CD4-positive, alpha-beta T cell treated with Interleukin-4 for 1 hour (primary cell): ENCODE data around the gene CFAP100.

ENCODE experiments used
- DNase-seq, 2 donors: peaks; one replicate each; pipeline ENCODE4 v3.0.0-alpha.2; 2020 to 2022

The CFAP100 gene

DNA sequence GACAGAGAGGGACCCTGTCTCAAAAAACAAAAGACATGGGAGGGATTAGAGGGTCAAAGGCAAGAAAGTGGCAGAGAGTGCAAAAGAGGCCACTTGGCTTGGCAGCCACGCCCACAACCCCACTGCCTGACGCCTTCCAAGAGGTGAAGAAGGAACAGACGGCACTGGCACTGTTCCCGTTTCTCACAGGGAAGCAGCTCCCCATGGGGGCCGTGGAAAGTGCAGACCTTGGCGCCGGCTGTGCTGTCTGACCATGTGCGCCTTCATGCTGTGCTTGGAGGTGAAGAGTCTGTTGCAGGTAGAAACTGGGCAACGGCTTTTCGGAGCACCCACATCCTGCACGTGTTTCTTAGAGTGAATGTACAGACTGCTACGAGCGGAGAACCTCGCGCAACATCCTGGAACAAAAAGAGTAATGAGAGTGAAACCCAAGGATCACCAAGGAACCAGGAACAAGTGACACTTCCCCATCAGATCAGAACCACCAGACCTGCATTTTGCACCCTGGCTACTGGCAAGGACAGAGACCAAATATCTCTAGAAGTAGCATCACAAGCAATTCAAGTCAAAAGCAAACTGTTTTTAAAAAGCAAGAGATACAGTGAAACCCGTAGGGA lies 71.3 kb downstream of the CFAP100 start:
- DNase-seq: no peak

DNA sequence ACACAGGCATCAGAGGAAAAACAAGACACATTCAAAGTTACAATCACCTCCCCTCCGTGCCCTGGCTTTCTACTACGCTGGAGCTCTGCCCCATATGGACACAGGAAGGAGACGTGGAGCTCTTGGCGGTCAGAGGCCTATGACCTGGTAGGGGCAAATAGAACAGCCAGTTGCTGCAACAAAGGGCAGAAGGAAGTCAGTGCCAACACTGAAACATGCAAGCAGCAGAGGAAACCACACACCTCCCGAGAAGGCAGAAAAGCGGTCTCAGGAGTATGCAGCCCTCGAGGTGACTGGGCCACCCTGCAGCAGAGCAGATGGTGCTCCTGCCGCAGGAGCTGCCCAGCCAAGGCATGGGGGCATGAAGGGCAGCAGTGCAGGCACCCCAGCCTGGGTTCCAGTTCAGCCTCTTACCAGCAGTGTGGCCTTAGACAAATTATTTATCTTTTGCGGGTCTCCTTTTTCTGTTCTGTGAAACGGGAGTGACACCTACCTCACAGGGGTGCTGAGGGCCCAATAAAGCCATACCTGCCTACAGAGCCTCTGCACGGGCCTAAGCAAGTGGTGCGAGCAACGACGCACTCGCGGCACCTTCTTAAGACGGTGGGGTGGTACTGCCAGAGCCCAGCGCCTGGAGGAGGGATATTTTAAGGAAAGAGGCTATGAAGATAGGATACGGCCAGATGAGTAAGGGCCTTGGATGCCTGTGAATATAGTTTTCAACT lies 72.3 kb downstream of the CFAP100 start:
- no peak for DNase-seq

DNA sequence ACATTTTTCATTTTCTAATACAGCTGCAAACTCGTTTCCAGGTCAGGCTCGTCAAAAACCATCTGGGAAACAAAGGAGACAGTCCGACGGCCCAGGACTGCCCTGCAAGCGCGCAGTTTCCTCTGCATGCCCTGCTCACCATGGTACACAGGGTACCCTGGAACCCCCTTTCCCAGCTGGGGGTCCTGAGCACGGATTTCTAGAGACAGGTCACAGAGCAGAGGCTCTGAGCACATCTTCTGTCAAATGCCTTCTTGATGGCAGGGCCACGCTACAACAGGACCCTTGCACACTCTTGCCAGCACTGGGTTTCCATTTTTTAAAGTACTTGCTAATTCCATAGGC lies 72.9 kb downstream of the CFAP100 start:
- no peak for DNase-seq

DNA sequence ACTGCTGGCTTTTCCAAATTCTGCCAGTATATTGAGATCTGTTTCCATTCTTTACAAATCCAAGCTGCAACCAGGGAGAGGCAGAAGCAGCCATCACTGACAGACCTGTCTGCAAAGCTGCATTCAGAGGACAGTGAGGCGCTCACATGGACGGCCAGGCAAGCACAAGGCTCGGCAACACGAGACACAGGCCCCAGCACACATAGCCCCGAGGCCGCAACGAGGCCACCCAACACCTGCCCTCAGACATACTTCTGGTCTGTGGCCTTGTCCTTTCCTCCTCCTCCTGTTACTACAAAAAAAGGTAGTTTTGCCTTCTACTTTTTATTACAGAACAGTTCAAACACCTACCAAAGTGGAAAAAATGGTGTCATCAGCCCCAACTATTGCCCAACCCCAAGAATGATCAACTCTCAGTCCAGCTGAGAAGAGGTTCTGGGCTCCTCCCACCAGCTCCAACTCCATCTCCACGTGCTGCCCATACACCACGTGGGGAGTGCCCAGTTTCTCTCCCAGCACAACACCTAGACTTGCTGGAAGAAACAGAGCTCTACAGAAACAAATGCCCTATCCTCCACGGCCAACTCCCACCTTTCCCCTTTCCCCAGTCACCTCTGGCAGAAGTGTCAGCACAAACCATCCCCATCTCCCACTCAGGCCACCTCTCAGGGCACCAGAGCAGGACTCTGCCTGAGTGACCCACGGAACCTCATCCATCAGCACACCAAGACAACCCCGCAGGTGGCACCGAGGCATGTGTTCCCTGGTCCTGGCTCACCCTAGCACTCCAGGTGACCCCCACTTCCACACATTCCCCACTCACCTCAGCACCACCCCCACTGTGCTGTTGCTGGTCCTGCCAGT lies 73.6 kb downstream of the CFAP100 start:
- DNase-seq: no peak

DNA sequence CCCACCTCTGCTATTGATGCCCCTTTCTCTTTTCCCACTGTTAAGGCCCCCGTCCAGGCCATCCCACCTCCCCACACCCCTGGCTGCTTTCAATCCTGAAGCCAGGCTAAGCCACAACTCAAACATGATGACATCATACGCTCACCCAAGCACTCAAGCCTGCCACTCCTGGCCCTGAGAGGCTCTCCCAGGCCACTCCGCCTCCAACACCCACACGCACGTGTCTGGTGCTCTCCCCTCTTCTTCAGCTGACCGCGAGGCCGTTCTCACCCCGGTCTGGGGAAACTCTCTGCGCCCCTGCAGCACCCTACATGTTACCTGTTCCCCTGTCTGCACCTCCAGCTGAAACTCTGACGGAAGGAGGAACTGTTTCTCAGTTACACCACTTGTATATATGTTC lies 74.8 kb downstream of the CFAP100 start:
- no peak for DNase-seq

DNA sequence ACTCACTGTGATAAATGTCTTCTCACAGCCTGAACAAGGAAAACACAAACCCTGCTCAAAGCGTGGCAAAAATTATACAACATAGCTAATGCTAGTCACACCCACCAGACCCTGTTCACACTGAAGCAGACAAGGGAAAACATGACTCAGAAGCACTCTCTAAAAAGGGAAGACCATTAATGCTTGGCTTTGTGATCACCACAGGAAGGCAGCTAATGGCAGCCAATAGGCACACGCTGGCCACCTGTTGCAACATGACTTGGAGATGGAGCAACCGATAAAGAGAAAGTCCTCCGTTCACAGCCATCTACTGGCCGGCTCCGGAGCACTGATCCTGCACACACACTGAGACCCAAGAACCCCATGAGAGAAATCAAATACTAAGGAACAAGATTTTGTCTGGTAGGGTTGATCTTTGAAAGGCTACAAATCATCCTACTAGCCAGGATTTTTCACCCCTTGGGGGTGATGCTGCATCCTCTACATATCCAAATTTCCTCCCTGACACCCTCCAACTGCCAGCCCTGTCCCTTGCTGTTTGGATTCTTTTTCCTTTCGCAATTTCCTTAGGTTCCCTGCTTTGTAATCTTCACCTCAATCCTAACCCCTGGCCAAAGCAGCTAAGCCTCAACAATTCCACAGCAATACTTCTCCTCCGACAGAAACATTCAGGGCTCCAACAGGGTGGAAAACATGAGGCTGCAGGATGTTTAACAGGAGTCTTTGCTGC lies 77.7 kb downstream of the CFAP100 start:
- peak; percentile 27 to 77 for DNase-seq

DNA sequence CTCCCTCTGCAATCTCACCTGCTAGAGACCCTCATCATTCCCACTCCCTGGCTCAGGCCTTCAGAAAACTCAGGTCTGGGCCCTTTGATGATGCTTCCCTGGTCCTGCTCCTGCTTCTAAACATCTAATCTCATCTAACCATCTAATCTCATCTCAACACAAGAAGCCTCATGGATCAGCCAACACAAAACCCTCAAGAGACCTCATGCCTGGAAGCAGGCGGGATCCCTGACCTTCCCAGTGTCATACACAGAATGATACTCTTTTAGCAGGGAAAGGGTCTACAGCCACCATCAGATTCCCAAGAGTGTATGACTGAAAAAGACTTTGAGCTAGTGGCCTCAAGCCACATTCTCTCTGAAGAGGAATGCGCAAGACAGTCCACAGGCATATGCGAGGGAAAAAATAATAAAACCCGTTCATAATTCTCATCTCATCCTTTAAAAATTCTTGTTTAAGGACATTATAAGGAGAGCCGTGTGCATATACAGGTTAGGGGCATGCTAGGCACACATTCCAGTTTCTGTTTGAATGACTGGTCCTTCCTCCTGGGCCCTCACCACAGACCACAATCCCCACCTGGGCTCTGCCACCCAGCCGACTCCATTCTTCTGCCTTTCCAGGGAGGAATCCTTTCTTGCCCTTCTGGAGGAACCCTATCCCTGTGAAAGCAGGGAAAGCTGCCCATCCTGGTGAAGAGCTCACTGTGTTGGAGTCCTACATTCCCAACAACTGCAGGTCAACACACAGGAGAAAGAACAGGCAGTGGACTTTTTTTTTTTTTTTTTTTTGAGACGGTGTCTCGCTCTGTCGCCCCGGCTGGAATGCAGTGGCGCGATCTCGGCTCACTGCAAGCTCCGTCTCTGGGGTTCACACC lies 78.8 kb downstream of the CFAP100 start:
- no peak for DNase-seq

DNA sequence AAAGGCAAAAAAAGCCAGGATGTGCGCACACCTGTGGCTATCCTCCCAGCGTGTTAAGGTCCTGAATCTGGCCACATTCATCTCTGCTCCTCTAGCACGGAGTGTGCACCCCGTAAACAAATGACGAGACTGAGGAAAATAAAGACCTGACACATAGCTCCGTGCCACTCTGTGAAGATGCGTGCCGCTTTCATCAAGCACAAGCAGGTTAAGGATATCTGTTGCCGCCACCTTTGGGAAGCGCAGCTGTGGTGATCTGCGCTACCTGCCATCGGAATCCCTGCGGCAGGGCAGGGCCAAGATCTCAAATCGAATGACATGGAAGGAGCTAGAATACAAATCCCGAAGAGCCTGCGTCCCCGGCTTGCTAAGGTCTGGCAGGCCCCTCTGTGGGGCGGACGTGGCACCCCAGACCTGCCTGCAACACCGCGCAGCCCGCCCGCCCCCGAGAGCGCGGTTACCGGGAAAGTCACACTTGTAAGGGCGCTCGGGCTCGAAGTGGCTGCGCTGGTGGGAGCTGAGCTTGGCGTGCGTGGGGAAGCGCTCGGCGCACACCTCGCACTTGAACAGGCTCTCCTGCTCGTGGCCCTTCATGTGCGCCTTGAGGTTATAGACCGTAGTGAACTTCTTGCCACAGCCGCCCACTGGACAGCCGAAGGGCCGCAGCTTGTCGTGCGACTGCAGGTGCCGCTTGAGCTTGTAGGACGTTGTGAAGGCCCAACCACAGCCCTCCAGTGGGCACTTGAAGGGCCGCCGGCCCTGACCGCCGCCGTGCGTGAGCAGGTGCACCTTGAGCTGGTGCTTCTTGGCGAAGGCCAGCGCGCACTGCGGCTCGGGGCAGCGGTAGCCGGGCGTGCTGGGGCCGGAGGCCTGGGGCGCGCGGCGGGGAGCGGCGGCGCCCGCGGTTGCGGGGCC lies 80.0 kb downstream of the CFAP100 start:
- DNase-seq: peak; percentile 39 to 43

DNA sequence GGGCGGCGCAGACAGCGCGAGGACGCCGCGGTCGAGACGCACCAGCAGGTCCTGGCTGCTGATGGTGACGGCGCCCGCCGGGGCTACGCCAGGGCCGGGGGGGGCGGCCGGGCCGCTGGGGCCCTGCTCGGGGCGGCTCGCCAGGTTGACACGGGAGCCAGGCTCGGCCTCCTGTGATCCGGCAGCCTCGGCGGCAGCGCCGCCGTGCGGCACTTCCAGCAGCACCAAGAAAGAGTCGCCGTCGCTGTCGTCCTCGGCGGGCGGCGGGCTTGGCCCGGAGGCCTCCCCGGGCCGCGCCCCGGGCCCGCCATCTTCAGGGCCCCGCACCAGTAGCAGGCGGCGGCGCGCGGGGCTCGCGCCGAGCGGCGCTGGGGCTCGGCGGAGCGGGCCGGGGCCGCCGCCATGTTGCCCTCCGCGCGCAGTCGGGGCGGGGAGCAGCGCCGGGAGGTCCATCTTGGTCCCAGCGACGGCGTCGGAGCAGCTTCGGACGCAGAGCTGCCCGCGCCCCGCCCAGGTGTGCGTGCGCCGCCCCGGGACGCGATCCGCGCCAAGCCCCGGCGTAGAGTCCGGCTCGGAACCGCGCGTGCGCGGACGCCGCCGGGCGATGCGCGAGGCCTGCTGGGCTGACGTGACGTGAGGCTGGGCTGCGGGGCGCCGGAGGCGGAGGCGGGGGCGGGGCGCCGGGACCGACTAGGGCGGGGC lies 80.9 kb downstream of the CFAP100 start, which contains the start of gene ZXDC:
Gene ZXDC, minus strand, starts transcription at position 479 of the 702 bp plus-strand sequence. Its CDS starts 26 bp downstream, at position 453.
- peak; percentile 93 to 94 for DNase-seq

DNA sequence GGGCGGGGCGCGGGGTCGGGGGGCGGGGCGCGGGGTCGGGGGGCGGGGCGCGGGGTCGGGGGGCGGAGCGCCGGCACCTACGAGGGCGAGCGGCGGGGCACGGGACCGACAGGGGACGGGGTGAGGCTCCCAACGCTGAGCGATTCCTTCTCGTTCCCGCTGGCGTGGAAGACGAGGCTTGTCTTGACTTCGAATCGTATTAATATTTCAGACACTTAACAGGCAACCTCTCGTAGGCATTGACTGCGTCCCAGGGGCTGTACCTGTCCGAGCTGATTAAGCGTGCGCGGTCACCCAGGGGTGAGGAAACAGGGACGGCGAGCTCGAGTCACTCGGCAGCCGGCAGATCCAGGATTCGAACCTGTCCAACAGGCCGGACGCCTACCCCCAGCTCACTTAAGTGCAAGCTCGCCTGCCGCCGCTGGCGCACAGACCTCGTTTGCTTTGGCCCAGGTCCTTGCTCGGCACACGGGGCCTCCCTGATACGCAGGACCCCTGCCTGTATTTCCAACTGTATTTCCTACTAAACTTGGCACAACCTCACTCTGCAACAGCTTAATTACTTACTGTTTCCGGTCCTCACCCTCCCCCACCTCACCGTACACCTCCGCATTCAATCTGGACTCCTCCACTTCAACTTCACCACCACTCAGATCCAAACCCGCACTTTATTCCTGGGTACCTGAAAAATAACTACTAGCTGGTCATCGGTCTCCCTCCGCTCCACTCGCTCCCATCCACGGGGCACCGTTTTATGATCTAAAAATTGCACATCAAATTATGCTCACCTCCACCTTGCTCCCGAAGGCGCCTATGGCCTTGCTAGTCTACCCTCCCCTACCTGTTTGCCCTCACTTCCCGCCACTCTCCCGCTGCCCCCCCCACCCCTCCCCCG lies 81.7 kb downstream of the CFAP100 start:
- DNase-seq: no peak

DNA sequence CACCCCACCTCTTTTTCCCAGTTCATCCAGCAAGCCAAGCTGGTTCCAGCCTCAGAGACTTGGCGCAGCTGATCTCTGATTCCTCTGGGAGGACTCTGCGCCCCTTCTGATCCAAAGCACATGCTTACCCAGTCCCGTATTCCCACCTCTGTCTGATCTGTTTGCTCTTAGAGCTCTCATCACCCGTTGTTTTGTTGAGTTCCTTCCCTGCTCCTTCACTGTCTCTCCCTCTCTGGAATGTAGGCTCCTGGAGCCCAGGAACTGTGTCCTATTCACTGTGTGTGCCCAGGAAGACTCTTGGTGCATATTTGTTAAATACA lies 82.3 kb downstream of the CFAP100 start:
- no peak for DNase-seq

DNA sequence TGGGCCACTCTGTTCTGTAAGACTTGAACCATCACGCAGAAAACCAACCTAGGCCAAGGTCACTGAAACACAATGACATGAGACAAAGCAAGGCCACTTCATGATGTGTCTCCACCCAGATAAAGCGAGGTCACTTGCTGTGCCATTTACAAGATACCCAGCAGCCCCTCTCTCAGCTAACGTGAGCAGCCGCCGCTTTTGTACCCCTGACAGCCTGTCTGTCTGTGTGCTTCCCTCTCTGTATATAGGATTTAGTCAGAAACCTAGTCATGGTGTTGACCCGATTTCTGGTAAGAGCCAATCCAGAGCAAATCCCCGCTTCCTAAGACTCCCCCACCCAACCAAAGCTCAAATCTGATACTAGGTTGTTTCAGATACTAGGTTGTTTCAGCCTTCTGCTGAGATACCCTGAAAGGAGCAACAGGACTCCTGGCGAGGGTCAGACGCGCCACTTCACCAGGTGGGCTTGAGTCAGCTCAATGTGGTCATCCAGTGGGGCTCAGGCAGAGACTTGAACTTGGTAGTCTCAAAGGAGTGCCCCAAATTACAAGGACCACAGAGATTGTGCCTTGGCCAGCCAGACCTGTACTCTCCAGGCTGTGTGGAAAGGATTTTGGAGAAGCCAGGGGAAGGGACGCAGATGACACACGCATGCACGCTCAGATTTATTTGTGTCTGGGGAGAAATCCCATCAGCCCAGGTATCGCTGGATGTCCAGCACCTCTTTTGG lies 84.0 kb downstream of the CFAP100 start:
- DNase-seq: no peak

DNA sequence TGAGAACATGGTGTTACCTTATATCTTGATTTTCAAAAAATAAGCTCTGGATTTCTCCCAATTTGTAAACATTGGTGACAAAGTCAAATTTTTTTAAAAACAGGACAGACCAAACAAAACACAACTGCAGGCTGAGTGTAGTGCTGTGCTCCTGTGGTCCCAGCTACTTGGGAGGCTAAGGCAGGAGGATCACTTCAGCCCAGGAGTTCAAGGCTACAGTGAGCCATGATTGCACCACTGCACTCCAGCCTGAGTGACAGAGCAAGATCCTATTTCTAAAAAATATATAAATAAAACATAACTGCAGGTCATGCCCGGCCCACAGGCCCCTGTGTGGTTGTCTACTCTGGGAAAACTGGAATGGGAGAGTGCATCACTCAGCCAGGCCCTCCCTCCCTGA lies 84.9 kb downstream of the CFAP100 start:
- no peak for DNase-seq

DNA sequence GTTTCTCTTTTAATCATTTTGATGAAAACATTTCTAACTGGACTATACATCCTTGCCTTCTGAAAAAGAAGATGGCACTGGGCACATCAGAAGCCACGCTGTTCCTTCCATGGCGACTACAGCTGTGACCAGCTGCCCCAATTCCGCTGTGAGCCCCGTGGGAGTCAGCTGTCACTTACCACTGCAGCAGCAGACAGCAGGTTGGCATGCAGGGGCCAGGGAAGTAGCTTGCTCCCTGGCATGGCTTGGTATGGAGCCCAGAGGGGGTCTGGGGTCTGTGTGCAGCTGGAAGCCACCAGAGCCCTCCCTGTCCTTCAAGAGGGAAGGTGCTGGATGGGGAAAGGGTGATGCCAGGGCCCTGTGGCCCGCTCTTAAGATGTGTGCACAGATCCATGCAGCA lies 85.5 kb downstream of the CFAP100 start:
- DNase-seq: no peak

DNA sequence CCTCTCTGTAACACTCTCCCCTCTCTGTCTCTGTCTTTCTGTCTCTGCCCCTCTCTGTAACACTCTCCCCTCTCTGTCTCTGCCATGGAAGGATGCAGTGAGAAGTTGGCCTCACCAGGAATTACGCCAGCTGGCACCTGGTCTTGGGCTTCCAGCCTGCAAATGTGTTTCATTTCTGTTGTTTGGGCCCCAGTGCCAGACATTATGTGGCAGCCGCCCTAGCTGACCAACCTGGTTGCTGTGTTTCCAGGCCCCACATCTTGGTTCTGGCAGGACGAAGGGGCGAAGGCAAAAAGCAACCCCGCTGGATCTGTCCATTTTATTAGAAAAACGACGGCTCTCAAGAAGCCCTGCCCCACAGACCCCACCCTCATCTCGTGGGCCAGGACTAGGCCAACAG lies 86.2 kb downstream of the CFAP100 start:
- DNase-seq: no peak

DNA sequence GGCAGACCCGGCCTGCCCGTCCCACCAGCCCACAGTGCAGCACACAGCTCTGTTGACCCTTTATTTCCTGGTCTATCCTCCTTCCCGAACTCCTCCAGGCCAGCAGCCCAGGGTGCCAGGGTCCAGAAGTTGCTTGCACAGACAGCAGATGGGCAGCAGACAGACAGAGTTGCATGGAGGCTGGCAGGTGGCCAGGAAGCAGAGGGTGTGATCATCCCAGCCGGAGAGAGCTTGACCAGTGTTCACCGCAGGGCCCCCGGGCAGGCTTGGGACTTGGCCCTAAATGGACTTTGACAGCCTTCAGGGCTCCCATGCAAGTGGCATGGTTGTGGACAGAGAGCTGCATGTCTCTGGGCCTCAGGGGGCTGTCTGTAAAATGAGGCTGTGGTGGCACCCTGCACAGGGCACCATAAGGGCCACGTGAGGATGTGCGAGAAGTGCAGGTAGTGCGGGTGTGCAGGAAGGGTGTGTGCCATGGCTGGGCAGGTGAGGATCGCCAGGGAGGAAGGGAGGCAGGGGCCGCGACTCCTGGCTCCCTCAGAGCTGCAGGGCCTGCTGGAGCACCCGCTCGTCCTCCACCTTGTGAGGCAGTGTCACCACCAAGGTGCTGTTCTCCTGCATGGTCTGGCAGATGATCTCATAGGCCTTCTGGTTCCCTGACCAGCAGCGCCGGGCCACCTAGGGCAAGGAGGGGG lies 87.2 kb downstream of the CFAP100 start:
- no peak for DNase-seq

DNA sequence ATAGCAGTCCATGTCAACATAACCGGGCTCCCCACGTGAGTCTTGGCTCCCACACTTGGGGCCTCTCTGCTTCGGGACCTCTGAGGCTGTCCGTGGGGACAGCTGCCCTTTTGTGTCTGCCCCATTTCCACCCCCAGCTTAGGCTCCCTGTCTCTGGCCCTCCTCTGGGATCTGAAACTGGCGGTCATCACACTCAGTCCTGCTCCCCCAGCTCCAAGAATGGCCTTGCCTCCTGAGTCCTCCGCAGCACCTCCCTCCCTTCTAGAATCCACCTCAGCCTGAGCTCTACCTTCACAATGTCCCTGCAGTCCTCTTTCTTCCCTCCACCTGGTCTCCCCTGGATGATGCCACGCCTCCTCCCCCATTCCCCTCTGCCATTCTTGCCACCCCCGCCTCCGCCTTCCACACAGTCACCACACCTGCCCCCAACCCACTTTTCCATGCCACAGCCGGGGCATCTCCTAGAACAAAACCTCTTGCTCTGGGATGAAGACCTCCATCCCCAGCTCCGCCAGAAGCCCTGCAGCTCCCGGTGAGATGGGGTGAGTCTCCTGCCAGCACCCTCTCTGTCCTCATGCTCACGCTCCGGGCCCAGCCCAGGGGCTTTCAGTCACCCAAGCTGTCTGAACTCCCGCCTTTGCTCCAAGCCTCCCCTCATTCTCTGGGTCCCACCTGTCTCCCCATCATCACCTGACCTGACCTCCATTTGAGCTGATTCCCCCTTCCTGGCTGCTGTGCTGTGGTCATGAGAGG lies 88.0 kb downstream of the CFAP100 start:
- no peak for DNase-seq
